ENCODE data around the gene LMO2. TPM values are rescaled to one million over a fixed set of nuclear protein-coding genes. Genes with fewer than 3 reads are reported as not detected.

LMO2 gene
- total RNA-seq, 1 donor from 2014 or later = 15.2 TPM

DNA sequence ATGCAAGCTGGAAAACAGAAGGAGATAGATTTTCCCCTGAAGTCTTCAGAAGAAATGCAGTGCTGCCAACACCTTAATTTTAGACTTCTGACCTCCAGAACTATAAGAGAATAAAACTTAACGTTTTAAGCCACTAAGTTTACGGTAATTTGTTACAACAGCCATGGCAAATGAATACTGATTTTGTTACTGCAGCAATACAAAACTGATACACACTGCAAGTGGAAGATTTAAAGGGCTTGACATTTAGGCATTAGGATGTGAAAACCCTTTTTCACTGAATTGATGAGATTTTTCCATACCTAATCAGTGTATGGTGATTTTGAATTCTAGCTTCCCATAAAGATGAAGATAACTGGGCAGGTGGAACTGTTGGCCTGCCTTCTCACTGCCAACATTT lies 22.1 kb upstream of the LMO2 start:
- no peak for DNase-seq

DNA sequence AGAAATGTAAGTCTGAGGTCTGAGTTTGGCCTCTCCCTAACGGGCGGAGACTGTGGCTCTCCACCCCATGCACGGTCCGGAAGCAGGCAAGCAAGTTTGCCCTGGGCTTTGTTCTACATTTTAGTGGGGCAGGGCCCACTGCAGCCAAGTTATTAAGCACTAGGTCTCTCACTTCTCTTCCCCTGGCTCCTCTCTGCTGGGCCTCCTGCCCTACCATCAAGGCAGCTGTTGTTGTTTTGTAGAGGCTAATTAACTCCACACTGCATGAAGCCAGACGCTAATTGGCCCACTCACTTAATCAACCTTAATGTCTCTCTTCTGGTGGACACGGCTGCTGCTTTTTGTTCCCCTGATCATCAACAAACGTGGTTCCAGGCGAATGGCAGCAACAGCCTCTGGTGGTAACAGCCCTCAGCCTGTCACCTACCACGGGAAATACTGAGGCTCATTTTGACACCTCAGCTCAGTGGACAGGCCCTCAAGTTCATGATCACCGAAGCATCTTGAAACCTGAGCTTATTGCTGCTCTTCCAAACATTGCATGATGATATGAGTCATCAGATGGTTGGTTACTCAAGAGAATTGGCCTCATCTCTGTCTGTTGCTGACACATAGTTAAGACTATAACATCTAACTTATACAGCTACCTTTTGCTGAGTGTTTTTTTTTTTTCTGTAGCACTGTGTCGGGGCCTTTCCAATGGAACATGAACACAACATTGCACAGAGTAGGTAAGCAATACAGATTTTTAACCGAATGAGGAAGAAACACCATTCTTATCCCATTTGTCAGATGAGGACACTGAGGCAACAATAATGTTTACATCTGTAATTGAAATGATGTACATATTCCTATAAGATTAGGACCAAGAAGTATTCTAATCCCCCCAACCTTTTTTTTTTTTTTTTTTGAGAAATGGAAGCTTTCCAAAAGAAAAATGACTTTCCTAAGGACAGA lies 20.8 kb upstream of the LMO2 start:
- no peak for DNase-seq

DNA sequence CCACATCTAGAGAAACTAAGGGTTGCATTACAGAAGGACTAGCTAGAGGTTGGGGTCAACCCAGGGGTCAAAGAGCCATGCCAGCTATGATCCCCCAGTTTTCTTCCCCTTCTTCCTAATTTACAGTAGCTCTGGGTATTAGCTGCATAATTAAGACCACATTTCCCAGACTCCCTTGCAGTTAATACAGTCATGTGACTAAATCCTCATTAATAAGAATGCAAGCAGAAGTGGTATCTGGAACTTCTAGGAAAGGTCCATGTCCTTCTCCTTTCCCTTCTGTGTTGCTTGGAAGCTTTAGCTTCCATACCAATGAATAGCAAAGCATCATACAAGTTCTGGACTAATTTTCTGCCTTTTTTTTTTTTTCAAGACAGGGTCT lies 19.1 kb upstream of the LMO2 start:
- DNase-seq = no peak

DNA sequence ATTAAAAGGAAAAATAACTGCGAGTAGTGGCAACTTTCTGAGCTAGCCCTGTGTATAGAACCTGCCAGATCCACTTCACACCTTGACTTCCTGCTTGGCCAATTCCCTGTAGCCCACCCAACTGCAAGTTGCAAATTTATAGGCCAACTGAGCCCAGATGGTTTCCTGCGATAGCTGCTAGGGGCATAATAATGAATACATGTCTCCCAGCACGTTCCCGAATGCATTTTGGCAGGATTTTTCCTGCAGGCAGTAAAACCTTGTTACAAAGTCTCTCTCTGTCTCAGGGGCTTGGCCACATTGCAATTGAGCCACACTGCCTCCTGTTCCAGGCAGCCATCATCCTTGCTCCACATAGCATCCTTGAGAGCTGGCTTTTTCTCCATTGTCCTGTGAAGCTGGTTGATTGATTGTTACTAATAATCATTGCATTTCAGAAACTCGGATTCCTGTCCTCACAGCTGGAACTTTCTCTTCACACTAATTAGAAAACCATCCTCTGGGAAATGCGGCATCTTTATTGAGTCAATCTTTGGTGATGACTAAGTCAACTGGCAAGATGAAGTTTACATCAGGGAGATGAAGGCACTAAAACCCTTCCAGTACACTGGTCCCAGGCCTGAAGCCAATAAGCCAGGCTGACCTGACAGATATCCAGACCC lies 18.6 kb upstream of the LMO2 start:
- DNase-seq = no peak

DNA sequence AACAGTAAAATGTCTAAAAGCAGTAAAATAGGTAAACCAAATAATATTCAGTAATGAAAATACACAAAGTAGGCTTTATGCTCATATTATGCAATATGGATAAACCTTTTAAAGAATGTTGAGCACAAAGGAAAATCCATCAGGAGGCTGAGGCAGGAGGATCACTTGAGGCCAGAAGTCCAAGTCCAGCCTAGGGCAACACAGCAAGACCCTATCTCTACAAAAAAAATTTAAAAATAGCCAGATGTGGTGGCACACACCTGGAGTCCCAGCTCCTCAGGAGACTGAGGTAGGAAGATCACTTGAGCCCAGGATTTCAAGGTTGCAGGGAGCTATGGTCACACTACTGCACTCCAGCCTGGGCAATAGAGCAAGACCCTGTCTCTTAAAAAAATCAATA lies 17.7 kb upstream of the LMO2 start:
- DNase-seq = no peak

DNA sequence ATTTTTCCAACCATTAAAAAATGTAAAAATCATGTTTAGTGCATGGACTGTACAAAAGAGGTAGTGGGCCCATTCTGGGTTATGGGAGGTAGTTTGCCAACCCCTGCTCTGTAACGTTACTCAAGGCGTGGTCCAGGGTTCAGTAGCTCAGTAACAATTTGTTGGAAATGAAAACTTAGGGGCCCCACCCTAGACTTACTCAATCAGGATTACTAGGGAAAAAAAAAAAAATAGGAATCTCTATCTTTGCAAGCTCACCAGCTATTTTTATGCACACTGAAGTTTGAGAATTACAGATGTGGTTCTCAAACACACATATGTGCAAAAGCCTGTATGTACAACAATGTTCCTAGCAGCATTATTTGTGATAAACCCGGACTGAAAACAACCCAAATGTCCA lies 17.3 kb upstream of the LMO2 start:
- no peak for DNase-seq

DNA sequence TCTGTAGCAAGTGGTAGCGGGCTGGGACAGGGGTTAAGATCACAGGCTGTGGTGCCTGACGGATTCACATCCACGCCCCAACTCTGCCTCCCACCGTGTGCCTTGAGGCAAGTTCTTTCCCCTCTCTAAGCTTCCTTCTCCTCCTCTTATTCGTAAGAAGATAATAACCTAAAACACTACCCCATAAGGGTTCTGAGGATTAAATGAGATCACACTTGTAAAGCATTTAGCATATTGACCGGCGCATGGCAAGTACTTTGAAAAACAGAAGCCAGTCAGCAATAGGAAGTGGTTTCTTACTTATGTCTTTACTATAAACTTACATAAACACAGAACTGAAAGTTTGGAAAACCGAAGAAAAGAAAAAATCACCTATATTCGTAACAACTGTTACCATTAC lies 15.5 kb upstream of the LMO2 start:
- DNase-seq = no peak

DNA sequence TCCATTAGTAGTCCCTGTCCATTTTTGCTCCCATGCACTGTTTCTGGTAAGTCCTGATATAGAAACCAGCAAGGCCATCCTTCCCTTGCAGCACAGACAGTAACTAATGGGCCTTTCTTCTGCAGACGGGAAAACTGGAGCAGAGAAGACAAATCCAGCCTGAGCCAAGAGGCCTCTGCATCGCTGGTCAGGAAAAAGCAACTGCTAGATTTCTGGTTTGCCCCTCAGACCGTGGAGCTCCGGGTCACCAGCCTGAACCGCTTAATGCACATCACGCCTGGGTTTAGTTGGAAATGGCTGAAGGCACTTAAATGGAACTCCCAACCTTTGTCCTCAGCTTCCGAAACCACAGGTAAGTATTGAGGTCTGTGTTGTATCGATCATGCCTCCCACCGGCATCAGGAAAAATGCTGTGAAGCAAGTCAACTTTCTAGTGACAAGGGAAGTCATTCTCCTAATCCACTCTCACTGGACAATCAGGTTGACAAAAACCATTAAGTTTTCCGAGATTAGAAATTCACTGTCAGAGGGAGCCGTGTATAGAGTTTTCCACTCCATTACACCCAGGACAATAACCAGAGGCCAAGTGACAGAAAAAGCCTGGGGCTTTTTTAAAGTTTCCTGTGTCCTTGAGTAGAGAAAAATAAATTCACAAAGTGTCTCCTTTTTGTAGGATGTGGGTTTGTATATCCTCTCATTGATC lies 14.8 kb upstream of the LMO2 start:
- DNase-seq = no peak

DNA sequence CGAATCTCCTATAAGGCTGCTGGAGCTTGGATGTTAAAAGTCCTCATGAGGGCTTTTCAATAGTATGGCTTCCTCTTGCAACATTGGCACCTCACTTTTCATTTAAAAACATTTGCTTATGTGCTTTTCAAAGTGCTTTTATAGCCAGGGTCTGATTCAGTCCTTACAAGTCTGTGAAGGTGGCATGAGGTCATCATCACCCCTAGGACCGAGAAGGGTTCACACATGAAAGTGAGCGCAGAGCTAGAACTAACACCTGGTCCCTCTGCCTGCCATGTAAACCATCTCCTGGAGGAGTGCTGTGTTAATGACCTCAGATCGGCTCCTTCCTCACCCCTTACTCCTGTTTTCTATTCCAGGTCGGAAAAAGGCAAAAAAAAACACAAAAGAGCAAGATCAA lies 12.2 kb upstream of the LMO2 start:
- DNase-seq = no peak

DNA sequence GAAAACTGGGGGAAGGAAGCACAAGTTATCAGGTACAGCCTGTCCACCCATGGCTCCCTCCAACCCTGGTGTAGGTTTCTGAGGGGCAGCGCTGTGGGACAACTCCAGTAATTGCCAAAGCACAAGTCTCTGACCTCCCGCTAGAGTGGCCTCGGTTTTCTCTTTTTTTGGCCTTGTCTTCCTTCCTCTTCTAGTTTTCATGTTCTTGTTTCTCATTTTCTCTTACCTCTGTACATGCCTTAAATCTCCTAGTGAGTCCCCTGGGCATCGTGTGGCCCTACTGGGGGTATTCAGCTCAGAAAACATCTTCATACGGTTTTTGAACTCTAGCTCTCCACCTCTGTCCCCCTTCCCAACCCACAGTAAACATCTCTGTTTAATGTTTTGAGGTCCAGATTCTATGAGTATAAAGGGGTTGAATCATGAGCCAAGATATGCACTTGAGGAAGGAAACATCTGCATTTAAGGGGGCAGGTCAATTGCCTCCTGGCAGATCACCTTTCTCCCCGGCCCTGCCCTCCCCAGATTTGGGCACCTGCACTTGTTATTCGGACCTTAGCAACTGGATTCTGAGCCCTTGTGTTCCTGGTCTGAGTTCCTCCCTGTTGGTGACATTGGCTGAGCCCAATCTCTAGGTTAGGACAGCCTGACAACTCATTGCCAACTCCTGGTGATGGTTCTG lies 8.4 kb upstream of the LMO2 start:
- no peak for DNase-seq

DNA sequence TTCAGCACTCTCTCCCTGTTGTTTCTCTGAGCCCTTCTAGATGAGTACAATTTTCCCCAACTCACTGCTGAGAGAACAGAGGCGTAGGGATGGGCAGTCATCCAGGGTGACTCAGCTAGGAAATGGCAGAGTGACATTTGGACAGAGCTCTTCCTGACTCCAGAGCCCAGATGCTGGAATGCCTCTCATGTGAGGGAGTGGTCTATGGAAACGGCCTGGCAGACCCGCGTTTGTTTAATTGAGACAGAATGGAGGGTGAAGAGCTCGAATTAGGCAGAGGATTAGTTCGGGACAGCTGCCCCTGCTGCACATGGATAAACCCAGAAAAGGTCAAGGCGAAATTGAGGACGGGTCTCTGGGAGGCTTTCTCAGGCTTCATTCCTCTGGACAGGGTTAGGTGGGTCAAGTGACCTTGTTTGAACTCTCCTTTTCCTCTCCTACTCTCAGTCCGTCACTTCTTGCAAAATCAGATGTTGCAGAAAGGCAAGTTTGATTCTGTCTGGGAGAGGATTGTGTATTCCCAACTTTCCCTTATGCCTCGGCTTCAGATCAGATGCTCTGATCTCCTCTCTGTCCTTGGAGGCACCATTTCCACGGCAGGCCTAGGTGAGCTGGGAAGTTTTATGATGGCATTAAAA lies 7.6 kb upstream of the LMO2 start:
- peak; percentile 96 for DNase-seq

DNA sequence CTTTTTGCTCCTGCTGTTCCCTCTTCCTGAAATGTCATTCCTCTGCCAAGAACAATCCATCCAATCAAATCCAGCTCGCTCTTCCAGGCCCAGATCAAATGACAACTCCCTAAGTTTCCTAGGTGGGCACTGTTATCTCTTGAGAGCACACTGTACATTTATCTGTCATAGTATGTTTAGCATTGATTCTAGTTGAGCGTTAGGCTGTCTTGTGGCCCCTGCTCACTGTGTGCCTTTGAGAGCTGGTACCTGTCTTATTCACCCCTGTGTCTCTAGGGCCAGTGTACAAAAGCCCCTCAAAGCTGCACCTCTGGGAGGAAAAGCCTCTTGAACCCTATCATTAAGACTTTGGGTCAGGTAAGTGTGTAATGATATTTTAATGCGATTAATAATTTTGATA lies 7.1 kb upstream of the LMO2 start:
- DNase-seq = no peak

DNA sequence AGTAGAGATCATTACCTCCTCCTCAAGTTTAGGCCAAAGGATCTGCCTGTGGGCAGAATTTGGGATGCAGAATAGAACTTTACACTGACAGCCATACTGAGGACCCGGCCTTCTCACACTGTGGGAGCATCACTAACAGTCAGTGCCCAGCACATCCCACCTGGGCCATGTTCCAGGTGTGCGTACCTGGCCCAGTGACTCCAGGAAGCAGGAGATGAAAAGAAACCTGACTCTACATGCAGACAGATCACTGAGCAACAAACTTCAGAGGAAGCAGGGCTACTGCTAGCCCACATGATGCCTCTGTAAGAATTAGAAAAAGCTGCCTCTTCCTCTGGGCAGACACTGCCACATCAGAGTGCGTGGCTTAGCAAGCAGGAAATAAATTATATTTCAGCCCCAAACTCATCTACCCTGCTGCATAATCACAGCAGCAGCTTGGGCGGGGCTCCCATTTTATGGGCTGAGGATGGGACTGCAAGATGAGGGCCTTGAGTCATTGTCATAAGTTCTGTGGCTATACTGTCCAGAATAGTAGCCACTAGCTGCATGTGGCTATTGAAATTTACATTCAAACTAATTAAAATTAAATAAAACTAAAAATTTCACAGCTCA lies 6.0 kb upstream of the LMO2 start:
- no peak for DNase-seq

DNA sequence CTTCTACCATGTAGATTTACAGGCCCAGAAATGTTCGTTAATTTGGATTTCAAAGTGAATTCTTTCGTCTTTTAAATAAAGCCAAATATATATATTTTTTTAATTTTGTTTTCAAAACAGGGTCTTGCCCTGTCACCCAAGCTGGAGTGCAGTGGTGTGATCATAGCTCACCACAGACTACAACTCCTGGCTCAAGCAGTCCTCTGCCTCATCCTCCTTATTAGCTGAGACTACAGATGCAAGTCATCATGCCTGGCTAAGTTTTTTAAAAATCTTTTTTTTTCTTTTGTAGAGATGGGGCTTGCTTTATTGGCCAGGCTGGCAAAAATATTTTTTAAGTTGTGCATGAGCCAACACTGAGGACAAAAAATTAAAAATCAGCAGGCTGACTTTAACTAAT lies 5.0 kb upstream of the LMO2 start:
- no peak for DNase-seq

DNA sequence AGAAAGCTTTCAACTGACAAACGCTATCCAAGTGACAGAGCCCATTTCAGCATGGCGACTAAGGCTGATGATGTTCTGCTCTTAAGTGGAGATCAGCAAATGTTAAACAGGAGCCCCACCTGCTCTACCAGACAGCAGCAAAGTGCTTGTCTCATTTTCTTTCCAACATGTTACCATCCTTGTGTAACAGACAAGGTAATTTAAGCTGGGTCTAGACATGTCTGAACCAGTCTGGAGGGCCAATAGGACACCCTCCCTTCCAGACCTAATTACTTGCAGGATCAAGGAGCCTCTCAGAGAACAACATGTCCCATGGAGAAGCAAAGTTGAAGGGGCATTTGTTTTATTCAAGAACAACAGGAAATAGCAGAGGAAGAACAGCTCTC lies 3.9 kb upstream of the LMO2 start:
- DNase-seq = no peak

DNA sequence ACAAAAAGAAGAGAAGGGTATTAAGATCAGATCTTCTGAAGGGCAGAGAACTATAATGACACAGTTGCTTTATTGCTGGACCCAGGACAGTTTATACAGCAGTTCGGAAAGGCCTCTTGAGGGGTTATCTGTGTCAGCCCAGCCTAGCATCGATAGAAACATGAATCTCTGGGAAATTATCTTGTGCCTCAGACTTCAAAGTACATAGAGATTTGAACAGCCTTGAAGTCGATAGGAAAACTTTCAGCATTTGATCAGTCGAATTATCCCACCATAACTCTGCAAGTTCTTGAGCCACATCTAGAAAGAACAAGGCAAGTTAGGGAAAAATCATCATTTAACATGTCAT lies 2.5 kb upstream of the LMO2 start:
- no peak for DNase-seq

DNA sequence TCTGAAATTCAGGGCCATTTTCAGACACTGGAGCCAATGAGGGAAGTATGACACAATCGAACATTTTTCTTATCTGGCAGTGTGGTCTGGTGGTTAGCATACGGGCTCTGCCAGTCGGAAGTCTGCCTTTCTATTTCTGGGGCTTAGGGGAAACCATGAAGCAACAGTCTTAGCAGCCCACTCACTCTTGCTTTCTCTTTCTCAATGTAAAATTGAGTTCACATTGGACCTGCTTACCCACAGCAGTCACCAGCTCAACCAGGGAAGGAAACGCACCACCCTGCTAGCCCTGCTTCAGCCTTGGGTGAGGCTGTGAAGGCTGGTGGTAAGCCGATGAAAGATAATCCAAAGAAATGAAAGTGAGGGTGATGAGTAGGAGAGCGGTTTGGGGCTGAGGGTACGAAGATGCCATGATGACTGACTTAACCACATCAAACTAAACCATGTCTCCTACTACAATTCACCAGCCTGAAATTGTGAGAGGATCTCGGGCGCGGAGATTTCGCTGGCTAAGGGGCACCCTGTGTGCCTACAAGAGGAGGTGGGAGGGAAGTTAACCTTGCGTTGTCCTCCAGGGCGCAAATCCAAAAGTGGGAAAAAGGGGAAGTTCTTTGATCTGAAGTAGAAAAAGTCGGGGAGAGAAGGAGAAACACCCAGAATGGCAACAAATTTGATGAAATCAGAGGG lies 2.0 kb upstream of the LMO2 start:
- no peak for DNase-seq

DNA sequence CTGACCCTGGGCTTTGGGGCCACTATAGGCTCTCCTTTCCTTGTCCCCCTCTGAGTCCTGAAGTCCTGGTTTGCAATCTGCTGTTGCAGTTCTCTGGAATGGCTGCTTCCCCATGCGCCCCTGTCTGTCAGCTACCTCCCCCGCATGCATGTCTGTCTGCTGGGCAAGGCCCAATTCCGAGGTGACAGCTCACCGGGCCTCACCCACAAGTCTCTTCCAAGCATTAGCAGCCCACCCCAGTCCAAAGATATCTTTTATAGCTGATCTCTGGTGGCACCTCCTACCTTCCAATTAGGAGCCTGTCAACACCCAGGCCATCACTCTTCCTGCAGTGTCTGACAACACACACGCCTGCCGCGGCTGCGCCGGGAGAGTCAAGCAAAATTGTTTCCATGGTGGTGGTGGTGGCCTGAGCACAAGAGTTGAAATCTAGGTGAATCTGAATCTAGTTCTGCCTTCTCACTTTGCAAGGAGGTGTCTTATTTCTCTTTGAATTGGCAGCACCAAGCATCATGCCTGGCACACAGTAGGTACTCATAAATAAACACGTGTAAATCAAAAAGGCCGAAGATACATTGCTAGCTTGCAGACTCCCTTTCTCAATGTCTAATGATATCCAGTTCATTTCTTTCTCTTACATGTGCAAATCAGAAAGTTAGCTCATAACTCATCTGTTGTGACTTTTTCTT lies 1.2 kb upstream of the LMO2 start:
- no peak for DNase-seq

DNA sequence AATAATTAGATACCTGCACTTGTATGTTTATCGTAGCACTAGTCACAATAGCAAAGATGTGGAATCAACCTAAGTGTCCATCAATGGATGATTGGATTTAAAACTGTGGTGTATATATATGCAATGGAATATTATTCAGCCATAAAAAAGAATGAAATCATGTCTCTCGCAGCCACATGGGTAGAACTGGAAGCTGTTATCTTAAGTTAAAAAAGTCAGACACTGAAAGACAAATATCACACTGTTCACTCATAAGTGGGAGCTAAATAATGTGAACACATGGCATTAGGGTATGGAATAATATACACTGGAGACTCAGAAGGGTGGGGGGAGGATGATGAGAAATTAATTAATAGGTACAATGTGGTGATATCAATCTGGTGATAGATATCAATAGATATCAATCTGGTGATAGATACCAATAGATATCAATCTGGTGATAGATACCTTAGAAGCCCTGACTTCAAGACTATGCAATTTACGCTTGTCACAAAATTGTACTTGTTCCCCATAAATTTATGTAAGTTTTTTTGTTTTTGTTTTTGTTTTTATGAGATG lies 2.0 kb downstream of the LMO2 start:
- DNase-seq = no peak

DNA sequence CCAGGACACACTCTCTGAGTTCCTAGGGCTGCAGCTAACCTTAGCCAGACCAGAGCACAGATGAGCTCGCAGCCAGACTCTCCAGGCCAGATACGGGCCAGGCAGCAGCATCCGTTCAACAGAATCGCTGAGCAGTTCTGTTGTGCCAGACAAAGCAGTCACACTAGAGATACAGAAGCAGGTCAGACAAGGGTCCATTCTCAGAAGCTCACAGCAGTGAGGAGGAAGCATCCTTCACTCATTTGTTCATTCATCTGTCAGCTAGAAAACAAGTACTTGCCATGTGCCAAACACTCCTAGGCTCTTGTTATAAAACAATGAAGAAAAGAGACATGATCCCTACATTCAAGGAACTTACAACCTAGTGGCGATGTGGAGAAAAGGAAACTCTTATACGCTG lies 2.6 kb downstream of the LMO2 start:
- no peak for DNase-seq
